HG03025 (cell line): ENCODE data around the gene TMEM74B.

Experiments
- ATAC-seq: cut with Tn5 transposase; IDR thresholded peaks from one replicate; pipeline ENCODE4 v1.9.1; 2021; ENCODE audit warnings: mild to moderate bottlenecking, moderate library complexity; ENCODE audit not compliant: unreplicated experiment, low FRiP score

The TMEM74B gene

GRCh38 chr20:1184260-1184637, 532 bp downstream of the TMEM74B start:
- no peak for ATAC-seq

- no peak for ATAC-seq
Observed at GRCh38 chr20:1183153-1183552, 1.6 kb downstream of the TMEM74B start.

- ATAC-seq: no peak
Observed at GRCh38 chr20:1182106-1182505, 2.7 kb downstream of the TMEM74B start.

- ATAC-seq: no peak
Observed at GRCh38 chr20:1180949-1181348, 3.8 kb downstream of the TMEM74B start.

GRCh38 chr20:1178623-1179022, 6.2 kb downstream of the TMEM74B start:
- ATAC-seq: no peak

GRCh38 chr20:1178103-1178502, 6.7 kb downstream of the TMEM74B start:
- no peak for ATAC-seq

GRCh38 chr20:1177680-1178079, 7.1 kb downstream of the TMEM74B start:
- no peak for ATAC-seq

- no peak for ATAC-seq
Observed at GRCh38 chr20:1174787-1175186, 10.0 kb downstream of the TMEM74B start.

GRCh38 chr20:1173698-1174097, 11.1 kb downstream of the TMEM74B start:
- no peak for ATAC-seq

- no peak for ATAC-seq
Observed at GRCh38 chr20:1171461-1172093, 13.2 kb downstream of the TMEM74B start.

GRCh38 chr20:1169224-1169623, 15.6 kb downstream of the TMEM74B start:
- no peak for ATAC-seq

- ATAC-seq: no peak
Observed at GRCh38 chr20:1166948-1167720, 17.6 kb downstream of the TMEM74B start.

- ATAC-seq: no peak
Observed at GRCh38 chr20:1165941-1166340, 18.8 kb downstream of the TMEM74B start.

- ATAC-seq: no peak
Observed at GRCh38 chr20:1165521-1165920, 19.3 kb downstream of the TMEM74B start.

- no peak for ATAC-seq
Observed at GRCh38 chr20:1164871-1165270, 19.9 kb downstream of the TMEM74B start.

- ATAC-seq: no peak
Observed at GRCh38 chr20:1163653-1164052, 21.1 kb downstream of the TMEM74B start.

GRCh38 chr20:1163105-1163504, 21.7 kb downstream of the TMEM74B start:
- peak; percentile 53 for ATAC-seq

- no peak for ATAC-seq
Observed at GRCh38 chr20:1160991-1161390, 23.8 kb downstream of the TMEM74B start.

- ATAC-seq: no peak
Observed at GRCh38 chr20:1160496-1160895, 24.3 kb downstream of the TMEM74B start.

- ATAC-seq: no peak
Observed at GRCh38 chr20:1155342-1155741, 29.4 kb downstream of the TMEM74B start.

GRCh38 chr20:1154691-1155090, 30.1 kb downstream of the TMEM74B start:
- no peak for ATAC-seq

- no peak for ATAC-seq
Observed at GRCh38 chr20:1154226-1154625, 30.6 kb downstream of the TMEM74B start.
